CD14-positive monocyte (primary cell): ENCODE data around the gene TSPAN33. TPM values are rescaled to one million over a fixed set of nuclear protein-coding genes. Genes with fewer than 3 reads are reported as not detected.

Experiments
- DNase-seq, 3 donors: peaks; one replicate each; pipeline ENCODE4 v3.0.0-alpha.2; 2011 to 2022
- H2AFZ ChIP-seq: 2 replicates; pipeline ENCODE4 v1.6.0; 2012; ENCODE audit warnings: mild to moderate bottlenecking, low read depth, low read length, inconsistent platforms; ENCODE audit not compliant: insufficient read depth, poor library complexity, severe bottlenecking
- H3K27ac ChIP-seq, 2 donors: 1 replicate in 1 of 2; 2 replicates in 1 of 2; pipeline ENCODE4 v1.5.1; 2012 to 2013; ENCODE audit warnings: low read length in 2 of 2, control low read depth in 1 of 2, inconsistent platforms in 1 of 2, low read depth in 1 of 2, mild to moderate bottlenecking in 1 of 2
- H3K27me3 ChIP-seq, 2 donors: one replicate each; pipeline versions ENCODE4 v1.6.0 to v1.6.1; 2011 to 2013; ENCODE audit warnings: low read length in 2 of 2; ENCODE audit not compliant: control insufficient read depth in 2 of 2, insufficient read depth in 2 of 2
- H3K36me3 ChIP-seq, 2 donors: replicated peaks in 1 of 2; 1 replicate in 1 of 2; 2 replicates in 1 of 2; pipeline versions ENCODE4 v1.5.1 to v1.6.1; 2012 to 2013; ENCODE audit warnings: low read length in 2 of 2, control low read depth in 1 of 2, inconsistent platforms in 1 of 2, mild to moderate bottlenecking in 1 of 2; ENCODE audit not compliant: insufficient read depth in 2 of 2, control insufficient read depth in 1 of 2
- H3K4me1 ChIP-seq, 2 donors: 1 replicate in 1 of 2; 2 replicates in 1 of 2; pipeline versions ENCODE4 v1.5.1 to v1.6.1; 2012 to 2013; ENCODE audit warnings: low read length in 2 of 2, control low read depth in 1 of 2, inconsistent platforms in 1 of 2, mild to moderate bottlenecking in 1 of 2, moderate library complexity in 1 of 2; ENCODE audit not compliant: insufficient read depth in 2 of 2, control insufficient read depth in 1 of 2
- H3K4me2 ChIP-seq: replicated peaks from 2 replicates; pipeline ENCODE3; 2012; ENCODE audit warnings: low read length, moderate library complexity, mild to moderate bottlenecking; ENCODE audit not compliant: poor library complexity, severe bottlenecking; ENCODE audit errors: extremely low read depth
- H3K4me3 ChIP-seq, 3 experiments: fragments of 200-600 bp in 1 of 3; sonication (generic) in 1 of 3; replicated peaks in 1 of 3; 1 replicate in 2 of 3; 2 replicates in 1 of 3; pipeline ENCODE4 v1.5.1; 2011 to 2013; ENCODE audit warnings: low read length in 3 of 3, mild to moderate bottlenecking in 3 of 3, control low read depth in 2 of 3, low read depth in 2 of 3, inconsistent platforms in 1 of 3, moderate library complexity in 1 of 3
- H3K79me2 ChIP-seq: 2 replicates; pipeline ENCODE4 v1.6.0; 2012; ENCODE audit warnings: mild to moderate bottlenecking, control low read depth, inconsistent platforms, low read length, moderate library complexity; ENCODE audit not compliant: insufficient read depth
- H3K9ac ChIP-seq: 2 replicates; pipeline ENCODE4 v1.6.0; 2017; ENCODE audit warnings: low read length, mild to moderate bottlenecking; ENCODE audit not compliant: insufficient read depth, poor library complexity, severe bottlenecking
- H3K9me3 ChIP-seq, 2 donors: replicated peaks in 1 of 2; 1 replicate in 1 of 2; 2 replicates in 1 of 2; pipeline versions ENCODE4 v1.5.1 to v1.6.1; 2012 to 2013; ENCODE audit warnings: low read length in 2 of 2, control low read depth in 1 of 2; ENCODE audit not compliant: control insufficient read depth in 1 of 2, insufficient read depth in 1 of 2
- H4K20me1 ChIP-seq: 2 replicates; pipeline ENCODE4 v1.6.0; 2012; ENCODE audit warnings: mild to moderate bottlenecking, low read length, control low read depth, moderate library complexity; ENCODE audit not compliant: insufficient read depth
- H3K27ac Mint-ChIP-seq, 7 donors: one replicate each; pipeline ENCODE4 v1.8.0; 2020; ENCODE audit warnings: mild to moderate bottlenecking in 7 of 7, mixed read lengths in 7 of 7, moderate library complexity in 6 of 7, inconsistent platforms in 2 of 7
- H3K27me3 Mint-ChIP-seq, 3 donors: one replicate each; pipeline ENCODE4 v1.8.0; 2021 to 2022; ENCODE audit warnings: low read depth in 3 of 3, mild to moderate bottlenecking in 3 of 3, mixed read lengths in 3 of 3, moderate library complexity in 3 of 3, inconsistent platforms in 1 of 3
- H3K36me3 Mint-ChIP-seq, 2 donors: one replicate each; pipeline ENCODE4 v1.8.0; 2020; ENCODE audit warnings: mixed read lengths in 2 of 2, inconsistent platforms in 1 of 2, mild to moderate bottlenecking in 1 of 2
- H3K4me1 Mint-ChIP-seq: one replicate; pipeline ENCODE4 v1.8.0; 2020; ENCODE audit warnings: mild to moderate bottlenecking, mixed read lengths
- H3K4me3 Mint-ChIP-seq, 2 donors: one replicate each; pipeline ENCODE4 v1.8.0; 2020; ENCODE audit warnings: mild to moderate bottlenecking in 2 of 2, mixed read lengths in 2 of 2, moderate library complexity in 1 of 2
- H3K9me3 Mint-ChIP-seq, 7 donors: one replicate each; pipeline ENCODE4 v1.8.0; 2020 to 2022; ENCODE audit warnings: mixed read lengths in 7 of 7, mild to moderate bottlenecking in 6 of 7, moderate library complexity in 6 of 7, inconsistent platforms in 2 of 7
- CTCF ChIP-seq: fragments of 200-600 bp; IDR thresholded peaks from one replicate; pipeline ENCODE4 v1.8.0; 2022; ENCODE audit warnings: antibody characterized with exemption, mild to moderate bottlenecking
- WGBS: methylation state at CpG from one replicate; pipeline ENCODE4 v1.1.5; 2013; ENCODE audit warnings: missing lambda C conversion rate; ENCODE audit not compliant: insufficient coverage; 5-methylcytosine and 5-hydroxymethylcytosine counted together
- intact Hi-C, 2 donors: fragments of 100-400 bp; cut with micrococcal nuclease; formaldehyde crosslinking; loops; one replicate each; pipeline versions ENCODE4 v1.15.0 to v1.15.1; 2023
- polyA plus RNA-seq, 3 donors: library from polyadenylated mRNA; depleted of rRNA in 1 of 3; unstranded in 2 of 3; stranded (reverse) in 1 of 3; fragments of 300-500 nt in 2 of 3; fragments of >200 nt in 1 of 3; fragmentation: Illumina TruSeq in 2 of 3; gene quantifications; 1 replicate in 2 of 3; 2 replicates in 1 of 3; pipeline ENCODE4 v1.2.3, GENCODE V29; 2012 to 2021

The TSPAN33 gene
- polyA plus RNA-seq, 3 donors, result 2.9 to 7.5 (median 4.4) TPM

GRCh38 chr7:129210989-129211312, 66.4 kb downstream of the TSPAN33 start:
- H3K36me3 Mint-ChIP-seq, result no peaks in the 10 kb centered on the region
- H2AFZ ChIP-seq, result peak overlapping the region; percentile 10
- H3K4me3 ChIP-seq, result no peak overlapping the region
- H3K9ac ChIP-seq, result no peak overlapping the region
- no peaks in the 10 kb centered on the region for H3K36me3 ChIP-seq
- TF ChIP-seq CTCF, result no peak
- no peak overlapping the region for H3K4me3 Mint-ChIP-seq
- no peak overlapping the region for H3K4me2 ChIP-seq
- no peak overlapping the region for H3K27ac Mint-ChIP-seq
- H4K20me1 ChIP-seq, result no peaks in the 10 kb centered on the region
- 98% methylated on average over 14 of the region's 14 CpGs for WGBS
- no peaks in the 10 kb centered on the region for H3K79me2 ChIP-seq
- H3K4me1 ChIP-seq, result no peaks in the 10 kb centered on the region
- peaks cover 9% of the 10 kb centered on the region for H3K4me1 Mint-ChIP-seq
- H3K9me3 Mint-ChIP-seq, result peaks cover 2 to 9% (median 4%) of the 10 kb centered on the region in 7 donors
- H3K9me3 ChIP-seq, result no peaks in the 10 kb centered on the region
- H3K27ac ChIP-seq, result no peak overlapping the region
- DNase-seq, result no peak
- H3K27me3 ChIP-seq, result no peaks in the 10 kb centered on the region
- H3K27me3 Mint-ChIP-seq, result peaks cover 3 to 14% (median 4%) of the 10 kb centered on the region in 3 donors
- intact Hi-C loops, result loop anchor here (1.0 to 10.0 kb wide), 2 partner anchors 47 to 264 kb away; no protein-coding TSS in a partner anchor

- 89% methylated on average over 10 of the region's 14 CpGs for WGBS
- H3K27ac ChIP-seq, result no peak overlapping the region
- intact Hi-C loops, result loop anchor here (10.0 kb wide), 1 partner anchor 263 kb away; no protein-coding TSS in a partner anchor
- H3K9ac ChIP-seq, result no peak overlapping the region
- no peak overlapping the region for H3K4me2 ChIP-seq
- TF ChIP-seq CTCF, result no peak
- no peak overlapping the region for H3K4me3 ChIP-seq
- no peaks in the 10 kb centered on the region for H3K9me3 ChIP-seq
- Mint-ChIP-seq H3K27me3 (peaks cover 3 to 17% (median 4%) of the 10 kb centered on the region in 3 donors), H3K36me3 (no peaks in the 10 kb centered on the region), H3K9me3 (peaks cover 2 to 13% (median 5%) of the 10 kb centered on the region in 7 donors), H3K4me1 (peaks cover 9% of the 10 kb centered on the region), H3K4me3 (no peak overlapping the region), H3K27ac (no peak overlapping the region)
- no peak overlapping the region for H2AFZ ChIP-seq
- no peak for DNase-seq
- H3K4me1 ChIP-seq, result no peaks in the 10 kb centered on the region
- no peaks in the 10 kb centered on the region for H4K20me1 ChIP-seq
- H3K36me3 ChIP-seq, result no peaks in the 10 kb centered on the region
- H3K27me3 ChIP-seq, result no peaks in the 10 kb centered on the region
- H3K79me2 ChIP-seq, result no peaks in the 10 kb centered on the region
These were observed 67.6 kb downstream of the TSPAN33 start for GRCh38 chr7:129212126-129212525.
